H1 (cell line): Measurements from ENCODE around the gene TSEN2. TPM values are rescaled to one million over a fixed set of nuclear protein-coding genes. Genes with fewer than 3 reads are reported as not detected.

ENCODE experiments used
- CREB1 ChIP-seq: IDR thresholded peaks from 2 replicates; pipeline ENCODE4 v1.6.1; 2012; ENCODE audit warnings: inconsistent platforms
- KDM5A ChIP-seq: fragments of 200-600 bp; IDR thresholded peaks from 2 replicates; pipeline ENCODE4 v1.7.1; 2012; ENCODE audit warnings: mild to moderate bottlenecking, low read length, inconsistent platforms, mixed read lengths
- RAD21 ChIP-seq, 2 experiments: IDR thresholded peaks in 1 of 2; conservative IDR thresholded peaks in 1 of 2; 2 replicates each; pipeline ENCODE4 v1.6.1; 2011; ENCODE audit warnings: low read depth in 2 of 2, low read length in 2 of 2, improper control_type of control experiment in 1 of 2, inconsistent platforms in 1 of 2, mild to moderate bottlenecking in 1 of 2, moderate library complexity in 1 of 2
- RFX5 ChIP-seq: IDR thresholded peaks from 2 replicates; pipeline ENCODE4 v1.6.1; 2011; ENCODE audit warnings: low read depth, low read length, improper control_type of control experiment, borderline replicate concordance
- polyA plus RNA-seq, 7 experiments: library from polyadenylated mRNA; depleted of rRNA in 3 of 7; stranded (reverse) in 5 of 7; unstranded in 2 of 7; fragments of >200 nt in 5 of 7; fragments of 200-250 nt in 2 of 7; gene quantifications; 1 replicate in 5 of 7; 2 replicates in 1 of 7; 4 replicates in 1 of 7; pipeline versions ENCODE4 v1.2.1 to v1.2.3, GENCODE V29; 2011 to 2013; ENCODE audit warnings: missing spikeins in 2 of 7, mixed read lengths in 2 of 7
- total RNA-seq: library from RNA; stranded (reverse); fragmentation: NEBNext Ultra II Directional; extraction: Animal tissue kit (Norgen Biotek cat#: 25700); gene quantifications from 2 replicates; pipeline ENCODE4 v1.2.1, GENCODE V29; 2021

The TSEN2 gene
- total and polyA plus RNA-seq, 2 of the 8 experiments (the other 6 are each of a cell fraction or from before 2014, with no cell fraction given), result 16.1 to 22.4 TPM

DNA sequence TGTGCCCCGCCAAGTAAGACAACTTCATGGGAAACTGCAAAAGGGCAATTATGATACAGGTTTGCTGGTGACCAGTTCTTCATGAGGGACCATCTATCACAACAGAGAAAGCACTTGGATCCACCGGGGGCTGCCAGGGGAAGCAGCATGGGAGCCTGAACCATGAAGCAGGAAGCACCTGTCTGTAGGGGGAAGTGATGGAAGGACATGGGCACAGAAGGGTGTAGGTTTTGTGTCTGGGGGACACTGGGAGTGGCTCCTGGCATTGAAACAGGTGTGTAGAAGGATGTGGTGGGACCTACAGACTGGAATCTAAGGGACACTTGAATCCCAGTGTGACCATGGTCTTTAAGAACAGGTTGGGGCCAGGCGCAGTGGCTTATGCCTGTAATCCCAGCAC is 95.2 kb downstream of the TSEN2 start (continued):
- no peak for TF ChIP-seq KDM5A
- TF ChIP-seq RFX5, result no peak
- TF ChIP-seq RAD21 (IDR thresholded peaks at IDR 0.05 in 1 of 2, conservative IDR thresholded peaks at IDR 0.05 in 1 of 2; ENCODE audit: low read depth in 2 of 2, low read length in 2 of 2), result no peak
- TF ChIP-seq CREB1, result no peak
- TF ChIP-seq, all 59 proteins: peak for 0
